HG03103 (cell line): ENCODE data around the gene GNAT3.

ENCODE experiments used
- ATAC-seq: cut with Tn5 transposase; IDR thresholded peaks from one replicate; pipeline ENCODE4 v1.9.1; 2021; ENCODE audit warnings: low read depth; ENCODE audit not compliant: unreplicated experiment

The GNAT3 gene

GRCh38 chr7:80511964-80512363 lies at the start of gene GNAT3:
TSS of gene GNAT3 (minus strand) at chr7:80512064. CDS start at chr7:80511926, 138 bp downstream.
- ATAC-seq = no peak

GRCh38 chr7:80558116-80558515 lies 46.3 kb upstream of the GNAT3 start:
- no peak for ATAC-seq

DNA sequence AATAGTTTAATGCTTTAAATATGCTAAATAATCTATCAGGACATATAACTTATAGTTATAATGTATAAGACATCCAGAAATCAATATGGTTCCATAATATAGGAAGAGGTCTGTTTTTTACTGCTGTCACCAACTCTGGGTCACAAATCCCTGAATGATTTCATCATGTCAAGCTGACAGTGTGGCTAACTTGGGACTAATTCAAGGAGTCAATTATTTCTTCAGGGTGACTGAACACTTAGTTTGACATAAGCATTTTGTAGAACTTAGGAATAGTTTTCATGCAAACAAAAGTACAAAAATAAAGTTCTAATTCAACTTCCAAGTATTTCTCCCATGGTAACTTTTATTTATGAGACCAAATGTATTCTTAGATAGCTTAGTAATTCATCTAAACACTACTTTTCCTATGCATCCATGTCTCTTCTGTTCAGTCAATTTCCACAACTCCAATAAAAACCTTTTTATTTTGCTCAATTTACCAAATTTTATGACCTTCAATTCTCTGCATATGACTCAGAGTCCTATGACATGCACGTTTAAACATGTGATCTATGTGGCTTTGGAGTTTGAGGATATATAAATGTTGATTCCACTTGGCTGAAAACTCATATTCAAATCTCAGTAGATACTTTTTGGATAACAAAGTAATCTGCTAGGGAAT lies 40.3 kb upstream of the GNAT3 start:
- ATAC-seq = no peak

GRCh38 chr7:80550005-80550404 lies 38.1 kb upstream of the GNAT3 start:
- no peak for ATAC-seq

- ATAC-seq = no peak
These were observed 37.1 kb upstream of the GNAT3 start for GRCh38 chr7:80548840-80549530.

- ATAC-seq = no peak
These were observed 30.5 kb upstream of the GNAT3 start for GRCh38 chr7:80542398-80542797.

DNA sequence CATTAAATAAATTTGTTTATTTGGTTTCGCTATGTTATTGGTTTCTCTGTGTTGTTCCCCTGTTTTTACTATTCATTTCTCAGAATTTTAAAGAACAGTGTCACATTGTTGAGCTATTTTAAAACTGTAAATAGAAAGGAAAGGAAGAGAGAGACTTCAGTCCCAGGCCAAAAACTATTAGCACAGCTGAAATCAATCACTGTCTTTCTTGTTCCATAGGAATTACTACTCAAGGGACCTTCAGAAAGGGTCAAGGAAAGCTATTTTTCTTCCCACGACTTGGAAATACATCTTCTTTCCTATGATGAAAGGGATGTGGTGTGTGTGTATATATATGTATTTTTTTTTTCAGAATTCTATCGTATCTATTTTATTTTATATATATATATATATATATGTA lies 29.0 kb upstream of the GNAT3 start:
- no peak for ATAC-seq

DNA sequence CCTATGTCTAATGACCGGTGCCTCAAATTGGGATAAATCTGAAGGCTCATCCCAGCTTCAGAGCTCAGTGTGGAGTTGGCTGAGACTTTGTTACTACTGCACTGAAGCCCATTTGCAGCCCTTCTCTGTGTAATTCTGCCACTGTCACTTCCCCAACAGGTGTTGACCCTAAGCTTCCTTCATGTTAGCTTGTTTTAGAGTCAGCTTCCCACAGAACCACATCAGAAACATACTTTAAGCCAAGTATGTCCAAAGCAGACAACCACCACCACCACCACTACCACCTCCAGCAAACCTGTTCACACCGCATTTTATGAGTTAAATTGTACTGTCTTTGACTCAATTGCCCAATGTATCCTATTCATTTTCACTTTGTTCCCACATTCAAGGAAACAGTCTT lies 25.2 kb upstream of the GNAT3 start:
- ATAC-seq = no peak

- no peak for ATAC-seq
These were observed 24.6 kb upstream of the GNAT3 start for GRCh38 chr7:80536426-80536825.

- ATAC-seq = no peak
These were observed 21.4 kb upstream of the GNAT3 start for GRCh38 chr7:80533287-80533686.

DNA sequence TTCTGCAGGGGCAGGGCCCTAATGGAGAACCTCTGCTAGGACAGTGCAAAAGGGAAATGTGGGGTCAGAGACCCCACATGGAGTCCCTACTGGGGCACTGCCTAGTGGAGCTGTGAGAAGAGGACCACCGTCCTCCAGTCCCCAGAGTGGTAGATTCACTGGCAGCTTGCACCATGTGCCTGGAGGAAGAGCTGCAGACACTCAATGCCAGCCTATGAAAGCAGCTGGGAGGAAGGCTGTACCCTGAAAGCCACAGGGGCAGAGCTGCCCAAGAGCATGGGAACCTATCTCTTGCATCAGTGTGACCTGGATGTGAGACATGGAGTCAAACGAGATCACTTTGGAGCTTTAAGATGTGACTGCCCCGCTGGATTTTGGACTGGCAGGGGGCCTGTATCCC lies 20.3 kb upstream of the GNAT3 start:
- no peak for ATAC-seq

GRCh38 chr7:80530136-80530535 lies 18.3 kb upstream of the GNAT3 start:
- ATAC-seq = no peak

DNA sequence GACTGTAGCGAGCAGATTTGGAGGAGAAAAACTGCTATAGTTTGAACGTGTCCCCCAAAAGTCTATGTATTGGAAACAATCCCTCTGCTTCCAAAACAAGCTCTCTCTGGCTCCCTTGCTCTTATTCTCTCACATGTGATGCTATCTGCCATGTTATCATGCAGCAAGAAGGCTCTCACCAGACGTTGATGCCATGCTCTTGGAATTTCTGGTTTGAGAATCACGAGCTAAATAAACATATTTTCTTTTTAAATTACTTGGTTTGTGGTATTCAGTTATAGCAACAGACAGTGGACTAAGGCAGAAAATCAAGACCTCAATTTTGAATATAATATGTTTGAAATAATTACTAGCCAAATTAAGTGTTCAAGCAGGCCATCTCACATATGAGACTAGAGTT lies 17.5 kb upstream of the GNAT3 start:
- ATAC-seq = no peak

GRCh38 chr7:80528689-80529088 lies 16.8 kb upstream of the GNAT3 start:
- no peak for ATAC-seq

GRCh38 chr7:80526472-80526871 lies 14.6 kb upstream of the GNAT3 start:
- no peak for ATAC-seq

DNA sequence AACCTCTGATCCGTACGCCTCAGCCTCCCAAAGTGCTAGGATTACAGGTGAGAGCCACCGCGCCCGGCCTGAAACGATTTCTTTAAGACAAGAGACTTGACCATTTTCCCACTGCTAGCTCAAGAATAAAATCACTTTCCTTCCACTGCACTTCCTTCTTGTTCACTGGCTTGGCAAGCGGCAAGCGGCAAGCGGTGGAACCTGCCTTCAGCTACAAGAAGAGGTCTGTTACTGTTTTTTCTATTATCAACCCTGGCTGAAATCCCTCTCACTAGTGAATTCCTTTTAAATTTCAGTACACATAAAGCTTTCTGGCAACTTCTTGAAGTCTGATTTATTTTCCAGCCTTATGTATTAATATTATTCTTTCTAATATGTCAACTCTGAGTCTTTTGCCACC lies 12.8 kb upstream of the GNAT3 start:
- ATAC-seq = no peak

DNA sequence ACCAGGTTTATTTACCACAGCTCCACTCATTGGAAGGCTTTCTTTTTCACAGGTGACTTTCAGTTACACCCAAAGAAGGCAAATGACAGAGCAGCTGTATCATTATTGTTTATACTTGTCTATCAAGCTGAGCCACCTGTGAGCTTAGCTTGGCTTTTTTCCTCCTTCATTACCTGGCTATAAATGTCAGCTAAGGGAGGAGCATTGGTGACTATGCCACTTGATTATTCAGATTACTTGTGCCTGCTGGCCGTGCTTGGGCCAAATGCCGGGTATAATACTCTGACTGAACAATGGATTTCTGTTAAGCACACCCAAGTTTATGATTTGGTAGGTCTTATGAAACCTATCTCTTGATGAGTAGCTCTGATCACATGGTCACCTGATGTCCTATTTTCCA lies 9.9 kb upstream of the GNAT3 start:
- ATAC-seq = no peak

DNA sequence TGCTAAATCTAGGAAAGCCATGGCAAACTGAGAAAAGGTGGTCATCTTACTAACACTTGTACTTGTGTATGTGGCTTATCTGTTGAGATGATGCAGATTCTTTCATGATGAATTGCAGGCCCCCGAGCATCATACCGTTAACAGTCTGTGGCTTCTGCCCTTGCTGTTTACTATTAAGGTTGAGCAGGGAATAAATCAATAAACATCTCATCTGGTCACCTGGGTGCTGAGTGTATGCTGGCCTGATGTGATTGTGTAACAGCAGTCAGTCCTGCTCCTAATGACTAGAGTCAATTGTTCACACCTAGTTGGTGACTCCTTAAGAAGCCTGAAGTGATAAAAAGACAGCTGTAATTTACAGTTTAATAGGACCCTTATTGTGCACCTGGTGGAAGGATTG lies 8.3 kb upstream of the GNAT3 start:
- ATAC-seq = no peak

- ATAC-seq = no peak
These were observed 5.5 kb upstream of the GNAT3 start for GRCh38 chr7:80517282-80517747.

GRCh38 chr7:80515298-80515697 lies 3.4 kb upstream of the GNAT3 start:
- ATAC-seq = no peak

DNA sequence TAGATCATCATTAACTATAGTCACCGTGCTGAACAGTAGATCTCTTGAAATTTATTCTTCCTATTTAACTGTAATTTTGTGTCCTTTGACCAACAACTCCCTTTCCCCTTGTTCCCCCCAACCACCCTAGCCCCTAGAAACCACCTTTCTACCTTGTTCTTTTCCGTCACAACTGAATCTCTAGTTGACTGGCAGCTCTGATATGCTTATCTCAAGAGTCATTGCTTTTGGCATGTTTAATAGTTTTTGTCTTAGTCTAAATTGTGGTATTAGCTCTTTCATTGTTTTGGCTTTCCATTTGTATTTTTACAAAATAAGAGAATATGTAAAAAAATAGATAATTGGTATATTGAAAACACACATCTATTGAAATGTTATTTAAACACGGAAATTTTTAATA lies 1.8 kb downstream of the GNAT3 start:
- ATAC-seq = no peak

DNA sequence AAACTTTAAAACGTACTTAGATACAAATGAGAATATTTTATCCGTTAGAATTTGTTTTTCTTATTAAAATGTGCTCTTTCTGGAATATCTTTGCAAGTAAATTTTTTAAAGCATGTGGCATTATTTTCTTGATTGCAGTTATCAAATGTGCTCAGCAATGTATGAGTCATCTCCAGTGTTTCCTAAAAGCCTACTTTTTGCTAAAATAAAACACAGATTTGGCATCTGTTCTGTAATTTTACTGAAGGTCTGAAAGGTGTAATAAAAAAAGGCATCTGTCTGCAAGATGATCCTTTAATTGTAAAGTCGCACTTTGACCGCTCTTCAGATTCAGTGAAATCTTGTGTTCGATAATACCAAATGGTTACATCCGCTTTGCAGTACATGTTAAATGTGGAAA lies 3.4 kb downstream of the GNAT3 start:
- no peak for ATAC-seq
